ENCODE data around the gene CHMP4B. TPM values are rescaled to one million over a fixed set of nuclear protein-coding genes. Genes with fewer than 3 reads are reported as not detected.

CHMP4B gene
- total RNA-seq, 6 experiments from 2014 or later, result 81.2 to 94.2 (median 86.1) TPM

GRCh38 chr20:33822991-33823390 lies 11.8 kb downstream of the CHMP4B start:
- Mint-ChIP-seq H3K27ac (no peak overlapping the region), H3K9me3 (no peaks in the 10 kb centered on the region)

GRCh38 chr20:33824852-33825251 lies 13.7 kb downstream of the CHMP4B start:
- Mint-ChIP-seq H3K36me3 (ENCODE audit: low read depth) (no peaks in the 10 kb centered on the region; the same call in 1 of the 2 replicates), H3K4me1 (ENCODE audit: low read depth) (peaks cover 46% of the 10 kb centered on the region), H3K27ac (no peak overlapping the region), H3K9me3 (no peaks in the 10 kb centered on the region), H3K4me3 (no peak overlapping the region), H3K27me3 (ENCODE audit: insufficient read depth) (no peaks in the 10 kb centered on the region; the same call in 1 of the 2 replicates)
- DNase-seq, result no peak
- no peak for TF ChIP-seq CTCF (IDR thresholded peaks at IDR 0.05)

More at GRCh38 chr20:33822991-33823390, 11.8 kb downstream of the CHMP4B start:
- Mint-ChIP-seq H3K4me3 (no peak overlapping the region), H3K27me3 (ENCODE audit: insufficient read depth) (no peaks in the 10 kb centered on the region; the same call in 1 of the 2 replicates), H3K4me1 (ENCODE audit: low read depth) (peaks cover 39% of the 10 kb centered on the region), H3K36me3 (ENCODE audit: low read depth) (no peaks in the 10 kb centered on the region; the same call in 1 of the 2 replicates)
- no peak for TF ChIP-seq CTCF (IDR thresholded peaks at IDR 0.05)
- no peak for DNase-seq

- Mint-ChIP-seq H3K27ac (no peak overlapping the region), H3K27me3 (ENCODE audit: insufficient read depth) (no peaks in the 10 kb centered on the region; the same call in 1 of the 2 replicates), H3K9me3 (no peaks in the 10 kb centered on the region), H3K4me3 (no peak overlapping the region), H3K36me3 (ENCODE audit: low read depth) (no peaks in the 10 kb centered on the region; the same call in 1 of the 2 replicates), H3K4me1 (ENCODE audit: low read depth) (peaks cover 49% of the 10 kb centered on the region)
- no peak for TF ChIP-seq CTCF (IDR thresholded peaks at IDR 0.05)
- no peak for DNase-seq
These were observed 14.5 kb downstream of the CHMP4B start for GRCh38 chr20:33825340-33826269.

- H3K4me1 Mint-ChIP-seq (ENCODE audit: low read depth), result peaks cover 48% of the 10 kb centered on the region
- no peak for TF ChIP-seq CTCF (IDR thresholded peaks at IDR 0.05)
- DNase-seq, result no peak
- no peaks in the 10 kb centered on the region; the same call in 1 of the 2 replicates for H3K36me3 Mint-ChIP-seq (ENCODE audit: low read depth)
- H3K27ac Mint-ChIP-seq, result no peak overlapping the region
- no peaks in the 10 kb centered on the region; the same call in 1 of the 2 replicates for H3K27me3 Mint-ChIP-seq (ENCODE audit: insufficient read depth)
- H3K4me3 Mint-ChIP-seq, result no peak overlapping the region
- no peaks in the 10 kb centered on the region for H3K9me3 Mint-ChIP-seq
These were observed 15.2 kb downstream of the CHMP4B start for GRCh38 chr20:33826270-33826897.

- H3K27me3 Mint-ChIP-seq (ENCODE audit: insufficient read depth), result no peaks in the 10 kb centered on the region; the same call in 1 of the 2 replicates
- H3K4me3 Mint-ChIP-seq, result no peak overlapping the region
- no peaks in the 10 kb centered on the region for H3K9me3 Mint-ChIP-seq
- H3K36me3 Mint-ChIP-seq (ENCODE audit: low read depth), result peaks cover 2% of the 10 kb centered on the region; the same call in 1 of the 2 replicates
- TF ChIP-seq CTCF (IDR thresholded peaks at IDR 0.05), result no peak
- no peak for DNase-seq
- H3K4me1 Mint-ChIP-seq (ENCODE audit: low read depth), result peaks cover 56% of the 10 kb centered on the region
- H3K27ac Mint-ChIP-seq, result no peak overlapping the region
These were observed 16.0 kb downstream of the CHMP4B start for GRCh38 chr20:33827109-33827508.

All from HFFc6 (cell line).